Natural killer cell treated with Interleukin-12 subunit alpha and Interleukin-12 subunit beta and Interleukin-15 and Interleukin-18, amount 100 ng/mL, for 72 hours (primary cell): ENCODE measurements around the gene SEBOX. TPM values are rescaled to one million over a fixed set of nuclear protein-coding genes. Genes with fewer than 3 reads are reported as not detected.

Source experiments
- ATAC-seq, 2 donors: fragments of 150-1000 bp; cut with Tn5 transposase in 1 of 2; sonication (Bioruptor Pico), chemical (Tn5 transposase) in 1 of 2; 2 replicates each; pipeline ENCODE4 v1.10.0; 2021
- DNase-seq: peaks from one replicate; pipeline ENCODE4 v3.0.0; 2022; ENCODE audit warnings: low spot score
- H3K27ac Mint-ChIP-seq, 2 donors: 1 replicate in 1 of 2; 2 replicates in 1 of 2; pipeline ENCODE4 v1.8.0; 2022; ENCODE audit warnings: mixed read lengths in 2 of 2, mild to moderate bottlenecking in 1 of 2, moderate library complexity in 1 of 2
- H3K27me3 Mint-ChIP-seq, 2 donors: 1 replicate in 1 of 2; 2 replicates in 1 of 2; pipeline ENCODE4 v1.8.0; 2022; ENCODE audit warnings: mixed read lengths in 2 of 2
- H3K36me3 Mint-ChIP-seq: one replicate; pipeline ENCODE4 v1.8.0; 2022; ENCODE audit warnings: mixed read lengths
- H3K4me1 Mint-ChIP-seq, 2 donors: 1 replicate in 1 of 2; 2 replicates in 1 of 2; pipeline ENCODE4 v1.8.0; 2022; ENCODE audit warnings: low read depth in 2 of 2, mixed read lengths in 2 of 2, mild to moderate bottlenecking in 1 of 2
- H3K4me3 Mint-ChIP-seq: one replicate; pipeline ENCODE4 v1.8.0; 2022; ENCODE audit warnings: mixed read lengths
- H3K9me3 Mint-ChIP-seq: 2 replicates; pipeline ENCODE4 v1.8.0; 2022; ENCODE audit warnings: mixed read lengths
- total RNA-seq, 2 donors: library from RNA; stranded (reverse); gene quantifications; one replicate each; pipeline ENCODE4 v1.2.3, GENCODE V29; 2022

The SEBOX gene
- total RNA-seq, 2 donors from 2014 or later = not detected

- Mint-ChIP-seq H3K4me3 (peak within 1 kb of the TSS; percentile 95), H3K9me3 (no peaks in the 10 kb centered on the region), H3K4me1 (peaks cover 38 to 39% of the 10 kb centered on the region in 2 donors), H3K36me3 (peaks cover 4% of the 10 kb centered on the region), H3K27ac (peak within 1 kb of the TSS; percentile 83), H3K27me3 (no peaks in the 10 kb centered on the region)
- ATAC-seq (peak; percentile 99), DNase-seq (peak; percentile 100)
Measured at GRCh38 chr17:28335201-28335958, 29.6 kb downstream of the SEBOX start, which contains the start of the genes IFT20 and TNFAIP1. Gene IFT20 (minus strand): TSS chr17:28335472. CDS start chr17:28331985, 3,487 bp downstream. Gene TNFAIP1 (plus strand): TSS chr17:28335761. CDS start chr17:28339522, 3,761 bp downstream.

DNA sequence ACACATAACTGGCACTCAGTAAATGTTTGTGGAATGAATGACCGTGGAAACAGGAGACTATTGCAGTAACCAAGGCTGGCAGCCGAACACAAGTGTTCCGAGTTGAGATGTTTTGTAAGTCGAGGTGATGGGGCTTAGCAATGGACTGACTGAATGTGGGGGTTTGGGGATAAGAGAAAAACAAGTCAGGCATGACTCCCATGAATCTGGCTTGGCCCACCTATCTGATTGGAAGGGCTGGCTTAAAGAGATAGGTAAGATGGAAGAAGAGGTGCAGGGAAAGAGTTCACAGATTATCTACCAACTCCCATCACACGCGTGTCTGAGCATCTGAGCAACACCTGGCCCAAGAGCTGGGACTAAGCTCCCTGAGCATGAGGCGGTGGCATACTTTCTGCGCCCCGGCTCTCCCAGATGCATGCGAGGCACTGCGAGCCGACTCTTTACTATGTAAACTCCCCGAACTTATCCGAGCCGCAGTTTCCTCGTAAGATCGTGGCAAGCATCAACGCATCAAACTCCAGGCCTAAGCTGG is 30.3 kb downstream of the SEBOX start:
- no peaks in the 10 kb centered on the region for H3K9me3 Mint-ChIP-seq
- DNase-seq = no peak
- peaks cover 38 to 39% of the 10 kb centered on the region in 2 donors for H3K4me1 Mint-ChIP-seq
- H3K4me3 Mint-ChIP-seq = peak overlapping the region; percentile 95
- H3K27ac Mint-ChIP-seq = peak overlapping the region; percentile 83
- ATAC-seq = no peak
- no peaks in the 10 kb centered on the region for H3K27me3 Mint-ChIP-seq
- H3K36me3 Mint-ChIP-seq = peaks cover 4% of the 10 kb centered on the region

DNA sequence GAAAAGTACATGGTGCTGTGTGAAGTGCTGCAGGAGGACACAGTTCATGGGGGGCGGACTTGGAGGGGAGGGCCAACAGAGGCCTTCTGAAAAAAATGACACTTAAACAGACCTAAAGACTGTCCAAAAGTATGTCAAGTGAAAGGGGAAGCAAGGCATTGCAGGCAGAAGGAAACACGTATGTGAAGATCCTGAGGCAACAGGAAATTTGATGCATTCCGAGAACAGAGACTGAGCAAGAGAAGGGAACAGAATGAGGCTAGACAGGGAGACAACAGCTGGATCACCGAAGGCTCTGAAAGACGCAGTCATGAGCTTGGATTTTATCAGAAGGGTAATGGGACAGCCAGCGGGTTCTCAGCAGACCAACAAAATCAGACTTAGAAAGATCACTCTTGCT is 30.8 kb downstream of the SEBOX start:
- Mint-ChIP-seq H3K27me3 (no peaks in the 10 kb centered on the region), H3K9me3 (no peaks in the 10 kb centered on the region), H3K4me1 (peaks cover 38 to 39% of the 10 kb centered on the region in 2 donors), H3K27ac (peak overlapping the region; percentile 83), H3K4me3 (peak overlapping the region; percentile 95), H3K36me3 (peaks cover 4% of the 10 kb centered on the region)
- DNase-seq (no peak), ATAC-seq (no peak)

- peak; percentile 6 for DNase-seq
- peak overlapping the region in 1 of 2 donors; percentile 83 for H3K27ac Mint-ChIP-seq
- no peaks in the 10 kb centered on the region for H3K27me3 Mint-ChIP-seq
- peaks cover 4% of the 10 kb centered on the region for H3K36me3 Mint-ChIP-seq
- H3K4me3 Mint-ChIP-seq = peak overlapping the region; percentile 95
- ATAC-seq = no peak
- H3K9me3 Mint-ChIP-seq = no peaks in the 10 kb centered on the region
- peaks cover 34 to 38% of the 10 kb centered on the region in 2 donors for H3K4me1 Mint-ChIP-seq
Measured at GRCh38 chr17:28333083-28333746, 31.8 kb downstream of the SEBOX start.

DNA sequence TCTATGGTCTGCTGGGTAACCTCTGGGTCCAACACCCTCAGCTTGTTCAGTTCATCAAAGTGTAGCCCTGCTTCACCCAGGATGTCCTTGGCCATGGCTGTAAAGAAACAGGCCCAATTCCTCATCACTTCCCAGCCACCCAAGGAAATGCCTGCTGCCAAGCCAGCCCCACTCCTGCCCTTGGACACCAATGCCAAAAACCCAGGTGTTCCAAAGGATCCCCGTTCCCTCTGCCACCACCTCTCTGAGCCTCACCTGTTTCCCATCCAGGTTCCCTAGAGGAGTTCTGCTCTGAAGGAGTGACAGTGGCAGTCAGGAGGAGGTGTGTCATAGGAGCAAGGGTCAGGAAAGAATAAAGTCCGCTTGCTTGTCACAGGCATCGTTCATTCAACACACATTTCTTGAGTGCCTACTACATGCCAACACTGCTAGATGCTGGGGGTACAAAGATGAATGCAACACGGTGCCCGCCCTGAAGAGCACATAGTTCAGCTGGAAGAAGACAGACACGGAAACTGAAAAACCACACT is 33.0 kb downstream of the SEBOX start:
- ATAC-seq (no peak), DNase-seq (no peak)
- H3K27ac Mint-ChIP-seq = no peak overlapping the region
- peaks cover 24 to 28% of the 10 kb centered on the region in 2 donors for H3K4me1 Mint-ChIP-seq
- no peaks in the 10 kb centered on the region for H3K27me3 Mint-ChIP-seq
- no peak overlapping the region for H3K4me3 Mint-ChIP-seq
- peaks cover 5% of the 10 kb centered on the region for H3K36me3 Mint-ChIP-seq
- H3K9me3 Mint-ChIP-seq = no peaks in the 10 kb centered on the region

DNA sequence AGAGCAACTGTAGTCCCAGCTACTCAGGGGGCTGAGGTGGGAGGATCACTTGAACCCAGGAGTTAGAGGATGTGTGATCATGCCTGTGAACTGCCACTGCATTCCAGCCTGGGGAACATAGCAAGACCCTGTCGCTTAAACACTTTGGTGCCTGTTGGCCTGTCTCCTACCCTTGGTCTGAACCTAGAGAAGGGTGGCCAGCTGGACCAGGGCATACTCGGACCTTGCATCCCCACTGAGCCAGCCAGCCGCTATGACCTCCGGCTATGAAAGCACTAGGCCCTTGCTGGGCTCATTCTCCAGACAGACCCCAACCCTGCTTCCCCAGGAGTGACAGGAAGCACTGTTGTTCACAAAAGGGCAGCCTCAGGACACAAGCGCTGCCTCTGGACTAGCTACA is 34.3 kb downstream of the SEBOX start:
- H3K4me3 Mint-ChIP-seq = no peak overlapping the region
- DNase-seq (no peak), ATAC-seq (no peak)
- H3K27ac Mint-ChIP-seq = no peak overlapping the region
- no peaks in the 10 kb centered on the region for H3K27me3 Mint-ChIP-seq
- peaks cover 11% of the 10 kb centered on the region for H3K36me3 Mint-ChIP-seq
- peaks cover 17 to 21% of the 10 kb centered on the region in 2 donors for H3K4me1 Mint-ChIP-seq
- no peaks in the 10 kb centered on the region for H3K9me3 Mint-ChIP-seq

DNA sequence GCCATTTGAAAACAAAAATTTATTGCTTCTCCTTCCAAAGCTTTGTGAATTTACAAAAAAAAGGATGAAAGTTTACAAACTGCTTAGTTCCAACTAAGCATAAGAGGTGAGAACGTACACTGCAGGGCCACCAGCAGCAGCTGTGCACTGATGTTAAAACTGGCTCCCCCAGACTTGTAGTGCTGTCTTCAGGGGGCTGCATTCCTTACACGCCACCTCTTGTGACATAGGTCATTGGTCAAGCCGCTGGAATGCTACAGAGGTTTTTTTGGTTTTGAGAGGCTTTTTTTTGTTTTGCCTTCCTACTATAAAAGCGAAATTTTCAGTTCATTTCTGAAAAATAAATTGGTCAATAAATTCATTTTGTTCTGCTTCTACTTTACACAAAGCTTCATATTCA is 36.7 kb downstream of the SEBOX start:
- Mint-ChIP-seq H3K4me3 (no peak overlapping the region), H3K36me3 (peaks cover 11% of the 10 kb centered on the region), H3K27ac (no peak overlapping the region), H3K9me3 (no peaks in the 10 kb centered on the region), H3K27me3 (no peaks in the 10 kb centered on the region), H3K4me1 (peaks cover 3 to 8% of the 10 kb centered on the region in 2 donors)
- ATAC-seq (no peak), DNase-seq (no peak)

DNA sequence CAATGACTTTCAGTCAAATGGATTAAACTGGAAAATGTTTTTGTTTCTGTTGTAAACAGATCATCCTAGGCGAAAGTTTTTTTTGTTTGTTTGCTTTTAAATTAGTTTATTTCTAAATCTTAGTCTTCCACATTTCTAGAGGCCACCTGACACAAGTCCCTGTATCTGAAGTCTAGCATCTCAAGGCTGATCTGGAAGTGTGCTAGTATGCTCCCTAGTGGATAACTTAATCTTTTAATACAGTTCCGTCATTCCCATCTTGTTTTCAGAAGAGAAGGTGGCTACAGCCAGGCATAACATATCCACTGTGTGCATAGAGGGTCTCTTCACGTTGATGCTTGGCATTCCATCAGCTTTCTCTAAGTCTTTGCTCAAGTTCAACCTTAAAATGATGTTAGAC is 37.3 kb downstream of the SEBOX start:
- DNase-seq = no peak
- no peak for ATAC-seq
- Mint-ChIP-seq H3K9me3 (no peaks in the 10 kb centered on the region), H3K36me3 (peaks cover 11% of the 10 kb centered on the region), H3K27me3 (no peaks in the 10 kb centered on the region), H3K4me1 (peaks cover 3 to 8% of the 10 kb centered on the region in 2 donors), H3K4me3 (no peak overlapping the region), H3K27ac (no peak overlapping the region)

GRCh38 chr17:28327031-28327607 is 37.9 kb downstream of the SEBOX start:
- Mint-ChIP-seq H3K9me3 (no peaks in the 10 kb centered on the region), H3K27me3 (no peaks in the 10 kb centered on the region), H3K4me3 (no peak overlapping the region), H3K4me1 (peaks cover 1 to 2% of the 10 kb centered on the region in 2 donors), H3K27ac (peak overlapping the region in 1 of 2 donors; percentile 47), H3K36me3 (peaks cover 11% of the 10 kb centered on the region)
- peak in 1 of 2 donors; percentile 90 for ATAC-seq
- no peak for DNase-seq

- no peak for DNase-seq
- H3K27ac Mint-ChIP-seq = peak overlapping the region in 1 of 2 donors; percentile 47
- peaks cover 11% of the 10 kb centered on the region for H3K36me3 Mint-ChIP-seq
- H3K27me3 Mint-ChIP-seq = no peaks in the 10 kb centered on the region
- ATAC-seq = no peak
- no peak overlapping the region for H3K4me3 Mint-ChIP-seq
- H3K9me3 Mint-ChIP-seq = no peaks in the 10 kb centered on the region
- peaks cover 3 to 4% of the 10 kb centered on the region in 2 donors for H3K4me1 Mint-ChIP-seq
Measured at GRCh38 chr17:28326114-28326513, 38.9 kb downstream of the SEBOX start.

- H3K9me3 Mint-ChIP-seq = no peaks in the 10 kb centered on the region
- H3K4me1 Mint-ChIP-seq = peaks cover 10 to 12% of the 10 kb centered on the region in 2 donors
- H3K4me3 Mint-ChIP-seq = no peak overlapping the region
- H3K36me3 Mint-ChIP-seq = peaks cover 11% of the 10 kb centered on the region
- DNase-seq = no peak
- no peaks in the 10 kb centered on the region for H3K27me3 Mint-ChIP-seq
- no peak for ATAC-seq
- no peak overlapping the region for H3K27ac Mint-ChIP-seq
Measured at GRCh38 chr17:28325211-28325610, 39.8 kb downstream of the SEBOX start.

DNA sequence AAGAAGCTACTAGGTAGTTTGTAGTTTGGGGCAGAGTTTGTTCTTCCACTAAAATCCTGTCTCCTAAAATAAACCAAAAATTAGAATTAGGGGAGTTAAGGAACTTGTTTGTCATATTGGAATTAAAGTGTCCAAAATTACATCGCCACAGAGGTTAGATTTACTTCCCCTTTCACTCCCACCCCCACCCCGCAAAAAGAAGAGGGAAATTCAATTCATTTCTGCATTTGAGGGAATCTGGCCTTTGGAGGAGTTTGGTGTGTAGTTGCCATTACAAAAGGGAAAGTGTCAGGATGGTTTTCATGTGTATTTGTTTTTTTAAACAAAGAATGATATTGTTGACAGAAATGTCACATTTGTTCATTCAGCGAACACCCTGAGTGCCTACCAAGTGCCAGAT is 40.2 kb downstream of the SEBOX start:
- H3K36me3 Mint-ChIP-seq = peaks cover 11% of the 10 kb centered on the region
- no peak overlapping the region for H3K27ac Mint-ChIP-seq
- H3K4me3 Mint-ChIP-seq = no peak overlapping the region
- peaks cover 15 to 17% of the 10 kb centered on the region in 2 donors for H3K4me1 Mint-ChIP-seq
- DNase-seq = no peak
- no peaks in the 10 kb centered on the region for H3K27me3 Mint-ChIP-seq
- H3K9me3 Mint-ChIP-seq = no peaks in the 10 kb centered on the region
- ATAC-seq = no peak

DNA sequence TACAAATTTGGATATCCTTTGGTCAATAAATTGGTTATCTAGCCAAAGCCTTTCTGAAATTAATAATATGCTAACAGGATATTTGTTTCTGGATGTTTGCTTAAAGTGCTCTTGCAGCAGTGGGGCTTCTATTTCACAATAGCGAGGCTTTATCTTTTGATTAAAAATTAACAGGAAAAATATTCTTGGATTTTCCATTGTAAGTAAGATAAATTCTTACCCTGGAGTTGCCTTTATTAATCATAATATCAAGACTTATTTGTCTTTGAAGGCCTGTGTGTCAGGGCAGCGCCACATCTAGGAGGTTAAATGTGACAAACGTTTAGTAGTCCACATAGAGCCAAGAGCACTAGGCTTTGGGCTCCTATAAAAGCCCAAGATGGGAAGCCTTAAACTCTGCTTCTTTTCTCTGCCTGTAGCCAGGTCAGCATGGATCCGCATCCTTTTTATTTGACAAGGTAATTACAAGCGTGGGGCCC is 40.7 kb downstream of the SEBOX start:
- peaks cover 18 to 21% of the 10 kb centered on the region in 2 donors for H3K4me1 Mint-ChIP-seq
- H3K9me3 Mint-ChIP-seq = no peaks in the 10 kb centered on the region
- peaks cover 11% of the 10 kb centered on the region for H3K36me3 Mint-ChIP-seq
- H3K27me3 Mint-ChIP-seq = no peaks in the 10 kb centered on the region
- DNase-seq (no peak), ATAC-seq (no peak)
- H3K27ac Mint-ChIP-seq = no peak overlapping the region
- no peak overlapping the region for H3K4me3 Mint-ChIP-seq
